ENCODE measurements around the gene ZNF141. TPM values are rescaled to one million over a fixed set of nuclear protein-coding genes. Genes with fewer than 3 reads are reported as not detected.

The ZNF141 gene
- total and polyA plus RNA-seq, 10 of the 15 experiments (the other 5 are each of a cell fraction or from before 2014, with no cell fraction given) = 3.9 to 25.2 (median 10.6) TPM

- no peak for TF ChIP-seq CUX1 (IDR thresholded peaks at IDR 0.05; ENCODE audit: insufficient replicate concordance, low read depth, low read length)
- no peak for TF ChIP-seq ZBTB4 (CRISPR knock-in tag; IDR thresholded peaks at IDR 0.05)
- TF ChIP-seq CEBPZ (IDR thresholded peaks at IDR 0.05; ENCODE audit: low read depth, low read length) = no peak
- peak; percentile 74 for TF ChIP-seq ATF2 (IDR thresholded peaks at IDR 0.05; ENCODE audit: low read length)
- TF ChIP-seq E2F8 (IDR thresholded peaks at IDR 0.05; ENCODE audit: low read depth, partially characterized antibody) = no peak
- no peak for TF ChIP-seq MYB (IDR thresholded peaks at IDR 0.05; ENCODE audit: borderline replicate concordance, low read depth, low read length)
- TF ChIP-seq HSF1 (IDR thresholded peaks at IDR 0.05; ENCODE audit: low read depth, low read length) = no peak
- no peak for TF ChIP-seq HDGF (IDR thresholded peaks at IDR 0.05)
- no peak for TF ChIP-seq HDAC2 (IDR thresholded peaks at IDR 0.05)
These were observed 31.1 kb upstream of the ZNF141 start (continued) for GRCh38 chr4:306551-306961.
